K562 (cell line): ENCODE results near the gene UBR3. TPM values are rescaled to one million over a fixed set of nuclear protein-coding genes. Genes with fewer than 3 reads are reported as not detected.

Experiments used
- ARNT ChIP-seq, 2 experiments: fragments of 450-650 bp; IDR thresholded peaks; 2 replicates each; pipeline ENCODE4 v1.6.1; 2016; ENCODE audit warnings: mild to moderate bottlenecking in 1 of 2
- CCNT2 ChIP-seq: IDR thresholded peaks from 2 replicates; pipeline ENCODE4 v1.6.1; 2011; ENCODE audit warnings: borderline replicate concordance, low read depth, mild to moderate bottlenecking, moderate library complexity, mixed read lengths, low read length; ENCODE audit not compliant: insufficient read length; ENCODE audit errors: extremely low read depth
- CXXC5 ChIP-seq: fragments of 250-450 bp; sonication (Bioruptor Pico); IDR thresholded peaks from 2 replicates; pipeline ENCODE4 v1.8.0; 2022; ENCODE audit warnings: inconsistent platforms, mild to moderate bottlenecking, moderate library complexity
- FOXP1 ChIP-seq: sonication (generic); formaldehyde crosslinking; IDR thresholded peaks from 2 replicates; pipeline ENCODE4 v1.8.0; 2022; ENCODE audit warnings: mild to moderate bottlenecking, missing genetic modification reagents
- GATAD2B ChIP-seq: fragments of 450-650 bp; IDR thresholded peaks from 2 replicates; pipeline ENCODE4 v1.6.1; 2017; ENCODE audit warnings: mild to moderate bottlenecking, borderline replicate concordance
- MCM7 ChIP-seq, 2 experiments: fragments of 450-650 bp; IDR thresholded peaks; 2 replicates each; pipeline ENCODE4 v1.6.1; 2016 to 2018
- NR4A1 ChIP-seq, 2 experiments: fragments of 250-450 bp in 1 of 2; fragments of 450-650 bp in 1 of 2; sonication (Bioruptor Pico) in 1 of 2; IDR thresholded peaks; 2 replicates each; pipeline versions ENCODE4 v1.4.0 to v1.6.1; 2016 to 2020; ENCODE audit warnings: mild to moderate bottlenecking in 2 of 2, missing compliant biosample characterization in 1 of 2, missing genetic modification characterization in 1 of 2, moderate library complexity in 1 of 2
- POLR2AphosphoS5 ChIP-seq: IDR thresholded peaks from 2 replicates; pipeline ENCODE4 v1.6.1; 2011; ENCODE audit warnings: mild to moderate bottlenecking, low read depth, low read length, moderate library complexity; ENCODE audit not compliant: control insufficient read depth, insufficient read depth
- PRMT5 ChIP-seq: sonication (generic); formaldehyde crosslinking; IDR thresholded peaks from 2 replicates; pipeline ENCODE4 v1.5.0; 2020; ENCODE audit warnings: missing genetic modification reagents
- RB1 ChIP-seq: fragments of 450-650 bp; IDR thresholded peaks from 2 replicates; pipeline ENCODE4 v1.6.1; 2017; ENCODE audit warnings: low read depth, mild to moderate bottlenecking
- USF2 ChIP-seq: sonication (generic); formaldehyde crosslinking; IDR thresholded peaks from 2 replicates; pipeline ENCODE4 v1.5.0; 2020; ENCODE audit warnings: missing genetic modification reagents
- ZBTB1 ChIP-seq: sonication (generic); formaldehyde crosslinking; IDR thresholded peaks from 2 replicates; pipeline ENCODE4 v1.8.1; 2023; ENCODE audit warnings: missing genetic modification reagents, low read depth, mild to moderate bottlenecking, borderline replicate concordance
- ZBTB17 ChIP-seq: fragments of 450-650 bp; formaldehyde crosslinking; IDR thresholded peaks from 2 replicates; pipeline ENCODE4 v1.4.0; 2020; ENCODE audit warnings: mild to moderate bottlenecking
- ZEB2 ChIP-seq: fragments of 450-650 bp; IDR thresholded peaks from 2 replicates; pipeline ENCODE4 v1.6.1; 2016
- ZFPM2 ChIP-seq: fragments of 250-450 bp; sonication (Bioruptor Pico); IDR thresholded peaks from 2 replicates; pipeline ENCODE4 v1.5.1; 2022; ENCODE audit warnings: mild to moderate bottlenecking
- ZNF24 ChIP-seq: fragments of 450-650 bp; IDR thresholded peaks from 2 replicates; pipeline ENCODE4 v1.6.1; 2016
- polyA plus RNA-seq, 8 experiments: library from polyadenylated mRNA; depleted of rRNA in 4 of 8; stranded (reverse) in 5 of 8; unstranded in 3 of 8; fragments of >200 nt; fragmentation: Nextera tagmentation in 2 of 8; fragmentation: Illumina TruSeq in 1 of 8; extraction: Ambion mirVana in 2 of 8; extraction: Trizol in 1 of 8; gene quantifications; 2 replicates each; pipeline versions ENCODE4 v1.2.1 to v1.2.3, GENCODE V29; 2011 to 2014; ENCODE audit warnings: inconsistent platforms in 1 of 8, missing spikeins in 1 of 8
- total RNA-seq, 7 experiments: library from RNA; depleted of rRNA in 6 of 7; stranded (reverse); fragments of >200 nt in 6 of 7; fragmentation: Illumina TruSeq in 2 of 7; extraction: Trizol in 2 of 7; gene quantifications; 2 replicates each; pipeline versions ENCODE4 v1.2.1 to v1.2.3, GENCODE V29; 2011 to 2021; ENCODE audit warnings: low replicate concordance in 1 of 7
- TF ChIP-seq, protein P1 (sequence below): sonication (generic); formaldehyde crosslinking; IDR thresholded peaks from 2 replicates; pipeline ENCODE4 v1.8.1; 2022; ENCODE audit warnings: missing genetic modification reagents

UBR3 gene
- total and polyA plus RNA-seq, 9 of the 15 experiments (the other 6 are each of a cell fraction or from before 2014, with no cell fraction given) = 14.4 to 63.5 (median 40.4) TPM

DNA sequence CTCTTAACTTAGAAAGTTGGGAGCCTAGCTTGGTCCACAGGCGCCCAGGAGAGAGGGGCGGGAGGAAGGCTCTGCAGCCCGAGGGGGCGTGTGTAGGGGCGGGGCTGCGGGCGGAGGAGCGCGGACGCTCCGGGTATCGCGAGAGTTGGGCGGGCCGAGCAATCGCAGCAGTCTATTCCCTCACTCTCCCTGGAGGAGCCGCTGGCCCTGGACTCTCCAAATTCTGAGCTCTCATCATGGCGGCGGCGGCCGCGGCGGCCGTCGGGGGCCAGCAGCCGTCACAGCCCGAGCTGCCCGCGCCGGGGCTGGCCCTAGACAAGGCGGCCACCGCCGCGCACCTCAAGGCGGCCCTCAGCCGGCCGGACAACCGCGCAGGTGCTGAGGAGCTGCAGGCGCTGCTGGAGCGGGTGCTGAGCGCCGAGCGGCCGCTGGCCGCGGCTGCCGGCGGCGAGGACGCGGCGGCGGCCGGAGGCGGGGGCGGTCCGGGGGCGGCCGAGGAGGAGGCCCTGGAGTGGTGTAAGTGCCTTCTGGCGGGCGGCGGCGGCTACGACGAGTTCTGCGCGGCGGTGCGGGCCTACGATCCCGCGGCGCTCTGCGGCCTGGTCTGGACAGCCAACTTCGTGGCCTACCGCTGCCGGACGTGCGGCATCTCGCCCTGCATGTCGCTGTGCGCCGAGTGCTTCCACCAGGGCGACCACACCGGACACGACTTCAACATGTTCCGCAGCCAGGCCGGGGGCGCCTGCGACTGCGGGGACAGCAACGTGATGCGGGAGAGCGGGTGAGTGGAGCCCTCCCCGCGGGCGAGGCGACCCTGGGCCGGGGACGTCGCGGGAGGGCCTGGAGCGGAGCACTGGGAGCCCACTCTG, at the start of gene UBR3 (continued):
- TF ChIP-seq POLR2AphosphoS5 = peak; percentile 92
- TF ChIP-seq CCNT2 = peak; percentile 83
- no peak for TF ChIP-seq ARNT (IDR thresholded peaks at IDR 0.05)
- no peak for TF ChIP-seq PRMT5
- no peak for TF ChIP-seq ZFPM2 (CRISPR knock-in tag)
- TF ChIP-seq, protein P1, sequence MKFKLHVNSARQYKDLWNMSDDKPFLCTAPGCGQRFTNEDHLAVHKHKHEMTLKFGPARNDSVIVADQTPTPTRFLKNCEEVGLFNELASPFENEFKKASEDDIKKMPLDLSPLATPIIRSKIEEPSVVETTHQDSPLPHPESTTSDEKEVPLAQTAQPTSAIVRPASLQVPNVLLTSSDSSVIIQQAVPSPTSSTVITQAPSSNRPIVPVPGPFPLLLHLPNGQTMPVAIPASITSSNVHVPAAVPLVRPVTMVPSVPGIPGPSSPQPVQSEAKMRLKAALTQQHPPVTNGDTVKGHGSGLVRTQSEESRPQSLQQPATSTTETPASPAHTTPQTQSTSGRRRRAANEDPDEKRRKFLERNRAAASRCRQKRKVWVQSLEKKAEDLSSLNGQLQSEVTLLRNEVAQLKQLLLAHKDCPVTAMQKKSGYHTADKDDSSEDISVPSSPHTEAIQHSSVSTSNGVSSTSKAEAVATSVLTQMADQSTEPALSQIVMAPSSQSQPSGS = 0 out of 2 replicates have a peak, but pooled peaks have one; percentile 12
- no peak for TF ChIP-seq FOXP1 (CRISPR knock-in tag)
- peak; percentile 8; the same call in 1 of the 2 replicates for TF ChIP-seq USF2 (CRISPR knock-in tag)
- no peak for TF ChIP-seq ZEB2
- peak; percentile 86 for TF ChIP-seq ZBTB1 (CRISPR knock-in tag)
- no peak for TF ChIP-seq NR4A1 (CRISPR knock-in tag; IDR thresholded peaks at IDR 0.05)
- TF ChIP-seq NR4A1 (tag; IDR thresholded peaks at IDR 0.05) = 0 out of 2 replicates have a peak, but pooled peaks have one; percentile 42
- TF ChIP-seq ZNF24 = peak; percentile 48; the same call in 1 of the 2 replicates
- peak; percentile 94 for TF ChIP-seq GATAD2B
- TF ChIP-seq ZBTB17 (CRISPR knock-in tag) = peak; percentile 86
- peak; percentile 90 for TF ChIP-seq RB1
- TF ChIP-seq CXXC5 = peak; percentile 86
- TF ChIP-seq MCM7 (IDR thresholded peaks at IDR 0.05) = no peak
